SKM-1 (cell line): ENCODE data around the gene ERMARD.

Experiments used
- DNase-seq: peaks from one replicate; lab custom pipeline; 2025; ENCODE audit not compliant: unreplicated experiment; lab: John Stamatoyannopoulos, UW

The ERMARD gene

GRCh38 chr6:169751242-169752073, at the start of gene ERMARD, which contains the start of gene DYNLT2:
Gene ERMARD (plus strand): TSS chr6:169751622. CDS start chr6:169751658, 36 bp downstream.
Gene DYNLT2 (minus strand): TSS chr6:169751572. CDS start chr6:169751458, 114 bp downstream.
- peak; percentile 75 for DNase-seq

- peak; percentile 55 for DNase-seq
These were observed 49.2 kb upstream of the ERMARD start, which contains the start of the genes C6orf120 and WDR27 for GRCh38 chr6:169701954-169702839. Gene C6orf120 (plus strand): TSS chr6:169702126. CDS start chr6:169702460, 334 bp downstream. Gene WDR27 (minus strand): TSS chr6:169702029. CDS start chr6:169689005, 13,024 bp downstream.

GRCh38 chr6:169702840-169703246, 48.6 kb upstream of the ERMARD start:
- DNase-seq: no peak

- no peak for DNase-seq
These were observed 43.6 kb upstream of the ERMARD start for GRCh38 chr6:169707772-169708171.

GRCh38 chr6:169709293-169709692, 42.1 kb upstream of the ERMARD start:
- no peak for DNase-seq

- no peak for DNase-seq
These were observed 41.4 kb upstream of the ERMARD start for GRCh38 chr6:169710009-169710408.

- no peak for DNase-seq
These were observed 37.2 kb upstream of the ERMARD start for GRCh38 chr6:169714178-169714577.

GRCh38 chr6:169714595-169714994, 36.8 kb upstream of the ERMARD start:
- DNase-seq: no peak

GRCh38 chr6:169719117-169719516, 32.3 kb upstream of the ERMARD start:
- DNase-seq: no peak

GRCh38 chr6:169720207-169720855, 31.1 kb upstream of the ERMARD start:
- DNase-seq: no peak

- DNase-seq: peak; percentile 31
These were observed 28.8 kb upstream of the ERMARD start for GRCh38 chr6:169722362-169723199.

- DNase-seq: no peak
These were observed 28.1 kb upstream of the ERMARD start for GRCh38 chr6:169723200-169723909.

- DNase-seq: no peak
These were observed 27.4 kb upstream of the ERMARD start for GRCh38 chr6:169723991-169724493.

- DNase-seq: no peak
These were observed 26.8 kb upstream of the ERMARD start, which contains the start of gene PHF10 for GRCh38 chr6:169724494-169725124. Gene PHF10 (minus strand): TSS chr6:169724500. CDS start chr6:169723931, 569 bp downstream.

- DNase-seq: peak; percentile 15
These were observed 26.0 kb upstream of the ERMARD start for GRCh38 chr6:169725125-169726048.

GRCh38 chr6:169726049-169726400, 25.4 kb upstream of the ERMARD start:
- DNase-seq: no peak

GRCh38 chr6:169726963-169727362, 24.5 kb upstream of the ERMARD start:
- DNase-seq: no peak

- DNase-seq: no peak
These were observed 21.5 kb upstream of the ERMARD start for GRCh38 chr6:169729961-169730360.
